ENCODE measurements around the gene ZNF436. TPM values are rescaled to one million over a fixed set of nuclear protein-coding genes. Genes with fewer than 3 reads are reported as not detected.

Gene ZNF436
- total and polyA plus RNA-seq, 2 experiments from 2014 or later = 0.23 to 1.0 TPM

DNA sequence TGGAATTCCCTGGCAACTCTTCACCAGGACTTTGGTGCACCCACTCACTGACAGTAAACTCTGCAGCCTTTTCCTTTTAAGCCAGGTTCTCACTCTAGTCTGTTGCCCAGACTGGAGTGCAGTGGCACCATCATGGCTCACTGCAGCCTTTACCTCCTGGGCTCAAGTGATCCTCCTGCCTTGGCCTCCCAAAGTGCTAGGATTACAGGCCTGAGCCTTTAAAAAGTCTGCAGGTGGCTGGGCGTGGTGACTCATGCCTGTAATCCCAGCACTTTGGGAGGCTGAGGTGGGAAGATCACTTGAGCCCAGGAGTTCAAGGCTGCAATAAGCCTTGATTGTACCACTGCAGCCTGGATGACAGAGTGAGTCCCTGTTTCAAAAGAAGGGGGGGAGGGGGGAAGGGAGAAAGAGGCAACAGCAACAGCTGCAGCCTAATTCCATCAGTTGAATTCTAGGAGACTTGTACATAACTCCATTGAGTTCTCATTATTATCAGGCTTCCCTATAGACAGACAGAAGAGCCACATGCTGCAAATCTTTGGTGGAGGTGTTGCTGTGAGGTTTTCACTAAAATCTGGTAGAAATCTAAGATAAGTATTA lies 17.4 kb downstream of the ZNF436 start:
- no peak overlapping the region for H3K4me3 Mint-ChIP-seq
- peaks cover 100% of the 10 kb centered on the region for H3K27me3 ChIP-seq (ENCODE audit: insufficient read depth)

DNA sequence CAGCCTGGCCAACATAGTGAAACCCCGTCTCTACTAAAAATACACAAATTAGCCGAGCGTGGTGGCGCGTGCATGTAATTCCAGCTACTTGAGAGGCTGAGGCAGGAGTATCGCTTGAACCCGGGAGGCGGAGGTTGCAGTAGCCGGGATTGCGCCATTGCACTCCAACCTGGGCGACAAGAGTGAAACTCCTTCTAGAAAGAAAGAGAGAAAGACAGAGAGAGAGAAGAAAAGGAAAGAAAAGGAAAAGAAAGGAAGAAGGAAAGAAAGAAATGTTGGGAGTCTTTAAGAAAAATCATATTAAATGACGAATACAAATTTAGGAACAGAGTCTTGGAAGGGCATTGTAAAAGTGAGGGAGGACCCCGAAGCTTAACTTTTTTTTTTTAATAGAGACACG lies 23.7 kb downstream of the ZNF436 start:
- H3K79me2 ChIP-seq (replicated peaks; ENCODE audit: insufficient read depth) = peaks cover 28% of the 10 kb centered on the region
- Mint-ChIP-seq H3K4me1 (peaks cover 22% of the 10 kb centered on the region), H3K9me3 (no peaks in the 10 kb centered on the region; the same call in 2 of the 3 replicates), H3K27me3 (ENCODE audit: insufficient read depth, low read depth, poor library complexity) (peaks cover 57% of the 10 kb centered on the region), H3K4me3 (no peak overlapping the region), H3K36me3 (ENCODE audit: low read depth) (no peaks in the 10 kb centered on the region), H3K27ac (no peak overlapping the region)
- no peak overlapping the region for H3K4me2 ChIP-seq
- peaks cover 61% of the 10 kb centered on the region for H3K27me3 ChIP-seq (ENCODE audit: insufficient read depth)
- DNase-seq (ENCODE audit: low spot score) (no peak), ATAC-seq (no peak)
- no peak overlapping the region for H3K27ac ChIP-seq (ENCODE audit: low read depth)
- peaks cover 27% of the 10 kb centered on the region for H3K4me1 ChIP-seq (ENCODE audit: insufficient read depth)
- no peak overlapping the region for H3K4me3 ChIP-seq
- peaks cover 30% of the 10 kb centered on the region for H4K20me1 ChIP-seq (replicated peaks; ENCODE audit: insufficient read depth)
- TF ChIP-seq, protein P1, sequence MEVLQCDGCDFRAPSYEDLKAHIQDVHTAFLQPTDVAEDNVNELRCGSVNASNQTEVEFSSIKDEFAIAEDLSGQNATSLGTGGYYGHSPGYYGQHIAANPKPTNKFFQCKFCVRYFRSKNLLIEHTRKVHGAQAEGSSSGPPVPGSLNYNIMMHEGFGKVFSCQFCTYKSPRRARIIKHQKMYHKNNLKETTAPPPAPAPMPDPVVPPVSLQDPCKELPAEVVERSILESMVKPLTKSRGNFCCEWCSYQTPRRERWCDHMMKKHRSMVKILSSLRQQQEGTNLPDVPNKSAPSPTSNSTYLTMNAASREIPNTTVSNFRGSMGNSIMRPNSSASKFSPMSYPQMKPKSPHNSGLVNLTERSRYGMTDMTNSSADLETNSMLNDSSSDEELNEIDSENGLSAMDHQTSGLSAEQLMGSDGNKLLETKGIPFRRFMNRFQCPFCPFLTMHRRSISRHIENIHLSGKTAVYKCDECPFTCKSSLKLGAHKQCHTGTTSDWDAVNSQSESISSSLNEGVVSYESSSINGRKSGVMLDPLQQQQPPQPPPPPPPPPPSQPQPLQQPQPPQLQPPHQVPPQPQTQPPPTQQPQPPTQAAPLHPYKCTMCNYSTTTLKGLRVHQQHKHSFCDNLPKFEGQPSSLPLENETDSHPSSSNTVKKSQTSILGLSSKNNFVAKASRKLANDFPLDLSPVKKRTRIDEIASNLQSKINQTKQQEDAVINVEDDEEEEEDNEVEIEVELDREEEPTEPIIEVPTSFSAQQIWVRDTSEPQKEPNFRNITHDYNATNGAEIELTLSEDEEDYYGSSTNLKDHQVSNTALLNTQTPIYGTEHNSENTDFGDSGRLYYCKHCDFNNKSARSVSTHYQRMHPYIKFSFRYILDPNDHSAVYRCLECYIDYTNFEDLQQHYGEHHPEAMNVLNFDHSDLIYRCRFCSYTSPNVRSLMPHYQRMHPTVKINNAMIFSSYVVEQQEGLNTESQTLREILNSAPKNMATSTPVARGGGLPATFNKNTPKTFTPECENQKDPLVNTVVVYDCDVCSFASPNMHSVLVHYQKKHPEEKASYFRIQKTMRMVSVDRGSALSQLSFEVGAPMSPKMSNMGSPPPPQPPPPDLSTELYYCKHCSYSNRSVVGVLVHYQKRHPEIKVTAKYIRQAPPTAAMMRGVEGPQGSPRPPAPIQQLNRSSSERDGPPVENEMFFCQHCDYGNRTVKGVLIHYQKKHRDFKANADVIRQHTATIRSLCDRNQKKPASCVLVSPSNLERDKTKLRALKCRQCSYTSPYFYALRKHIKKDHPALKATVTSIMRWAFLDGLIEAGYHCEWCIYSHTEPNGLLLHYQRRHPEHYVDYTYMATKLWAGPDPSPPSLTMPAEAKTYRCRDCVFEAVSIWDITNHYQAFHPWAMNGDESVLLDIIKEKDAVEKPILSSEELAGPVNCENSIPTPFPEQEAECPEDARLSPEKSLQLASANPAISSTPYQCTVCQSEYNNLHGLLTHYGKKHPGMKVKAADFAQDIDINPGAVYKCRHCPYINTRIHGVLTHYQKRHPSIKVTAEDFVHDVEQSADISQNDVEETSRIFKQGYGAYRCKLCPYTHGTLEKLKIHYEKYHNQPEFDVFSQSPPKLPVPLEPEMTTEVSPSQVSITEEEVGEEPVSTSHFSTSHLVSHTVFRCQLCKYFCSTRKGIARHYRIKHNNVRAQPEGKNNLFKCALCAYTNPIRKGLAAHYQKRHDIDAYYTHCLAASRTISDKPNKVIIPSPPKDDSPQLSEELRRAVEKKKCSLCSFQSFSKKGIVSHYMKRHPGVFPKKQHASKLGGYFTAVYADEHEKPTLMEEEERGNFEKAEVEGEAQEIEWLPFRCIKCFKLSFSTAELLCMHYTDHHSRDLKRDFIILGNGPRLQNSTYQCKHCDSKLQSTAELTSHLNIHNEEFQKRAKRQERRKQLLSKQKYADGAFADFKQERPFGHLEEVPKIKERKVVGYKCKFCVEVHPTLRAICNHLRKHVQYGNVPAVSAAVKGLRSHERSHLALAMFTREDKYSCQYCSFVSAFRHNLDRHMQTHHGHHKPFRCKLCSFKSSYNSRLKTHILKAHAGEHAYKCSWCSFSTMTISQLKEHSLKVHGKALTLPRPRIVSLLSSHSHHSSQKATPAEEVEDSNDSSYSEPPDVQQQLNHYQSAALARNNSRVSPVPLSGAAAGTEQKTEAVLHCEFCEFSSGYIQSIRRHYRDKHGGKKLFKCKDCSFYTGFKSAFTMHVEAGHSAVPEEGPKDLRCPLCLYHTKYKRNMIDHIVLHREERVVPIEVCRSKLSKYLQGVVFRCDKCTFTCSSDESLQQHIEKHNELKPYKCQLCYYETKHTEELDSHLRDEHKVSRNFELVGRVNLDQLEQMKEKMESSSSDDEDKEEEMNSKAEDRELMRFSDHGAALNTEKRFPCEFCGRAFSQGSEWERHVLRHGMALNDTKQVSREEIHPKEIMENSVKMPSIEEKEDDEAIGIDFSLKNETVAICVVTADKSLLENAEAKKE (CRISPR knock-in tag; IDR thresholded peaks at IDR 0.05) = no peak
- TF ChIP-seq ZNF331 (CRISPR knock-in tag; IDR thresholded peaks at IDR 0.05; ENCODE audit: low read depth) (no peak), JUNB (IDR thresholded peaks at IDR 0.05; ENCODE audit: unreplicated experiment) (no peak), STAT1 (IDR thresholded peaks at IDR 0.05; ENCODE audit: unreplicated experiment) (no peak)
- peaks cover 5% of the 10 kb centered on the region; the same call in 1 of the 2 replicates for H3F3A ChIP-seq (replicated peaks; ENCODE audit: low read depth)
- H2AFZ ChIP-seq = no peak overlapping the region
- no peaks in the 10 kb centered on the region for H3K9me2 ChIP-seq (ENCODE audit: insufficient read depth)
- no peaks in the 10 kb centered on the region for H3K36me3 ChIP-seq (ENCODE audit: insufficient read depth)

More for the DNA sequence above, 17.4 kb downstream of the ZNF436 start:
- no peaks in the 10 kb centered on the region for H3K4me1 Mint-ChIP-seq
- no peaks in the 10 kb centered on the region for H3K9me2 ChIP-seq (ENCODE audit: insufficient read depth)
- no peak for TF ChIP-seq EZH2 (IDR thresholded peaks at IDR 0.05; ENCODE audit: low read depth, unreplicated experiment)
- no peak for TF ChIP-seq POLR2AphosphoS5 (IDR thresholded peaks at IDR 0.05; ENCODE audit: low read depth)
- no peak overlapping the region for H3K4me3 ChIP-seq
- H3K79me2 ChIP-seq (replicated peaks; ENCODE audit: insufficient read depth) = no peaks in the 10 kb centered on the region
- no peaks in the 10 kb centered on the region for H3K36me3 ChIP-seq (ENCODE audit: insufficient read depth)
- H3K4me2 ChIP-seq = no peak overlapping the region
- H3K27ac Mint-ChIP-seq = no peak overlapping the region
- 0 out of 2 replicates have a peak, but pooled peaks cover 3% of the 10 kb centered on the region for H3F3A ChIP-seq (replicated peaks; ENCODE audit: low read depth)
- peaks cover 33% of the 10 kb centered on the region for H4K20me1 ChIP-seq (replicated peaks; ENCODE audit: insufficient read depth)
- no peak for ATAC-seq
- peaks cover 97% of the 10 kb centered on the region for H3K27me3 Mint-ChIP-seq (ENCODE audit: insufficient read depth, low read depth, poor library complexity)
- no peaks in the 10 kb centered on the region for H3K4me1 ChIP-seq (ENCODE audit: insufficient read depth)
- no peak for DNase-seq (ENCODE audit: low spot score)
- H3K9me3 Mint-ChIP-seq = no peaks in the 10 kb centered on the region; the same call in 2 of the 3 replicates
- no peaks in the 10 kb centered on the region for H3K36me3 Mint-ChIP-seq (ENCODE audit: low read depth)
- no peak overlapping the region for H2AFZ ChIP-seq
- no peak overlapping the region for H3K27ac ChIP-seq (ENCODE audit: low read depth)

Measured in GM23338 (cell line).